Activated CD8-positive, alpha-beta memory T cell treated with anti-CD3 and anti-CD28 coated beads for 4 hours (primary cell): ENCODE data around the gene LSM6.

Source experiments
- DNase-seq, 2 donors: peaks; one replicate each; pipeline ENCODE4 v3.0.0-alpha.2; 2020; ENCODE audit warnings: low read depth in 2 of 2

LSM6 gene

GRCh38 chr4:146175541-146176453 is at the start of gene LSM6:
Gene LSM6 (plus strand): TSS chr4:146175718. CDS start chr4:146182922, 7,204 bp downstream.
- peak; percentile 61 to 69 for DNase-seq

GRCh38 chr4:146132445-146132844 is 43.1 kb upstream of the LSM6 start:
- no peak for DNase-seq

DNA sequence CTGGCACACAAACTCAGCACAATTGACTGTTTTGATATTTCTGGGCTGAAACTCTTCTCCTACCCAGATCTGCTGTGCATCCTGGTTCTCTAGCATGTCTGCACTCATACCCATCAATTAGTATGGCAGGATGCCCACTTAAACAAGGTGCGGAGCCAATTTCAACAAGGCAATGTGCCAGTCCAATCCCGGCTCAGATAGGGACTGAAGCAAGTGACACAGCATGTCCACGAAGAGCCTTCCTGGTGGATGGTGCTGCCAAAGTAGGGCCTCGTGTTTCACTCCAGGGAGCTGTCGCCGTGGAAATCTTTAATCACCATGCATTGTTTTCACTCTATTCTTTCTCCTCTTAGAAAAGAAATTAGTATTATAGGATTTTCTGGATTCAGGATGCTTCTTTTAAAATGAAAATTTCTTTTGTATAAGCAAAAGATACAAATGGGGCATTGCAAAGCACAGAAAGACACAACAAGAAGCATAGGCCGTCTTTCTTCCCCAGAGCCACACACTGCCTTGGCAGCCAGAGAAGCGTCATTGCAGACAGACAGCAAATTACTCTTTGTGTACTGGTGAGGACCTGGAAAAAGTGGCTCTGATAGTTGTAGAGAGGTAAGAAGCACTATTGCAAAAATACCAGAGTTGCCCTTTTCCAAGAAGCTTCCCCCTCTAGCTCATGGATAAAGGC is 40.6 kb upstream of the LSM6 start:
- no peak for DNase-seq

GRCh38 chr4:146135941-146136340 is 39.6 kb upstream of the LSM6 start:
- DNase-seq, result no peak

DNA sequence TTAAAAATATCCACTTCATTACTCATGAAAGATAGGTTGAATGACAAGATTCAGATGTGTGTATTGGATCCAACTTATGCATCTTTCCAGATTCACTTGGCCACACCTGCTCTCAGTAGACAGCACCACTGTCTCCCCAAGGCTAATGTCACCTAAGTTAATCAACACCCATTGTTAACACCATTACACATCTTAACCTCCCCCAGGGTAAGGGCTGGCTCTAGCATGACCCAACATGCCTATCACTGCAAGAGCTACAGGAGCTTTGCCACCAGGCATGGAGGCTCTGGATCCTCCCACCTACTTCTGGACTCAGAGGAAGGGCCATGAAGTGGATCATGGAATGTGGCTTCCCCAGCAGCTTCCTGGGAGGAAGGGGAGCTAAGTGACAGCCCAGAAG is 32.8 kb upstream of the LSM6 start:
- no peak for DNase-seq

- no peak for DNase-seq
These were observed 31.6 kb upstream of the LSM6 start for GRCh38 chr4:146143888-146144287.

- DNase-seq, result no peak
These were observed 28.6 kb upstream of the LSM6 start for GRCh38 chr4:146146918-146147317.

DNA sequence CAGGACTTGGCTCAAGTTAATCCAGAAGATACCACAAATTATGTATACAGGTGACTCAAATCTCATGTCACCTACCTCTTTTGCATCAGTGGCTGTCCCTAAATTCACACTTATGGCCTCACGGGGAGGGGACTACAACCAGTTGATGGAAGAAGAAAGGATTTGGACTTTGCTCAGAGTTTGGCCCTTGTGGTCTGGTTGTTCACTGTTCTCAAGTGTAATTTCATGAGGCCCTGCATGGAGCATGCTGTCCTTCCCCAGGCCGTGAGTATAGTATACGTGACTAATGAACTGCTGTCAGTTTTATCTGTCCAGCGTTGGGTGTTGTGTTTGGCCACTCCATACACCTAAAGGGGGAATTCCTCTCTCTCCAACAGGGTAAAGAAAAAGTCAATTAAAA is 27.5 kb upstream of the LSM6 start:
- no peak for DNase-seq

DNA sequence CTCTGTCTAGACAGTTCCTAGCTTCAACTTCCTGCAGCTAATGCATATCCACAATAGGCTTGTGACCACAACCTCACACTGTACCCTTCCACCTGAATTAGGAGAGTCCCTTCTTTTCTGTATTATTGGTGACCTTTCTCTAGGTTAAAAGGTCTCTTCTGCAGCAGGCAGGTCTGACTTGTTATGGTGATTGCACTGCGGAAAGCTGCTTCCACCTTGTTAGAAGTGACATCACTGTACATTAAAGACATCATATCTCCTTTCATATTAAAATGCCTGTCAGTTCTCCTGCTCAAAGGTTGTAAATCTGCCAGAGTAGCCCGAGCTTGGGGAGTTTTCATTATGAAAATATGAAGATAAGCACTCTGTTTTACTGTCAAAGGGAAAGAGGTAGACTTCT is 21.5 kb upstream of the LSM6 start:
- DNase-seq, result no peak

DNA sequence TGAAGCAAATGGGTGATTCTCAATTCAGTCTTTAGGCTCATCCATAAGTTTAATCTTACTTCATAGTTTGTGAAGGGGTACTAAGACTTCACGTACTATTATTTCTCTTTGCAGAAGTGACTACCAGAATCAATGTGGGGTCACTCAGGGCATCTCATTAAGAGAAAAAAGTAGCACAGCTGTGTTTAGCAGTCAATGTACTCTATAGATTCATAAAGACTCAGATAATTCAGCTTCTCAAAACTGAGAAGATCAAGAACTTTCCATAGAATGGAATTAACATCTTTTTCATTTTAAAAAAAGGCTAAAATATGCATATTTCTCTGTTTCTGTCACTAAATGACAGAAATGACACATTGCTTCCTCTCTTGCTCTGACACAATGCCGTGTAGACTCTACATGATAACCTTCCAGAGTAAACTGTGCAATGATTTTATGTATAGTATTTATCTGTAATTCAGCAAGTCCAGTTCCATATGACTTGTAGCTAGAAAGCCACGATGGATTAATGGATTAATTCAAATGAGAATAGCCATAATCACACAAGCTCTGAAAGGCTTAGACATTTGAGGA is 20.3 kb upstream of the LSM6 start:
- DNase-seq, result no peak

DNA sequence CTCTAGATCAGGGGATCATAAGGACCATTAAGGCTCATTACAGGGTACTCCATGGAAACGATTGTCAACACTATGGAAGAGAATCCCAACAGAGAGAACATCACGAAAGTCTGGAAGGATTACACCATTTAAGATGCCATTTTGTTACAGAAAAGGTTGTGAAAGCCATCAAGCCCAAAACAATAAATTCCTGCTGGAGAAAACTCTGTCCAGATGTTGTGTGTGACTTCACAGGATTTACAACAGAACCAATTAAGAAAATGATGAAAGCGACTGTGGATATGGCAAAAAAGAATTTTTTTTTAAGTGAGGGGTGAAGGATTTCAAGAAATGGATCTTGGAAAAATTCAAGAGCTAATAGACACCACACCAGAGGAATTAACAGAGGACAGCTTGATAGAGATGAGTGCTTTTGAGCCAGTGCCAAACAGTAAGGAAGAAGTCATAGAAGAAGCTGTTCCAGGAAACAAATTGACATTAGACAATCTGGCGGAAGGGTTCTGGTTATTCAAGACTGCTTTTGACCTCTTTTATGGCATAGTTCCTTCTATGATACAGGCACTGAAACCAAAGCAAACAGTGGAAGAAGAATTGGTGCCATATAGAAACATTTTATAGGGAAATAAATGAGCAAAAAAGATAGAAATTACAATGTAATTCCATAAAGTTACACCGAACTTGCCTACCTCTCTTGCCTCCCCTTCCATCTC is 17.3 kb upstream of the LSM6 start:
- DNase-seq, result no peak

GRCh38 chr4:146159384-146160058 is 16.0 kb upstream of the LSM6 start:
- no peak for DNase-seq

- no peak for DNase-seq
These were observed 14.3 kb upstream of the LSM6 start for GRCh38 chr4:146161243-146161642.

- no peak for DNase-seq
These were observed 10.3 kb upstream of the LSM6 start for GRCh38 chr4:146165221-146165620.

- no peak for DNase-seq
These were observed 9.7 kb upstream of the LSM6 start for GRCh38 chr4:146165840-146166239.

- no peak for DNase-seq
These were observed 5.4 kb upstream of the LSM6 start for GRCh38 chr4:146170149-146170548.

DNA sequence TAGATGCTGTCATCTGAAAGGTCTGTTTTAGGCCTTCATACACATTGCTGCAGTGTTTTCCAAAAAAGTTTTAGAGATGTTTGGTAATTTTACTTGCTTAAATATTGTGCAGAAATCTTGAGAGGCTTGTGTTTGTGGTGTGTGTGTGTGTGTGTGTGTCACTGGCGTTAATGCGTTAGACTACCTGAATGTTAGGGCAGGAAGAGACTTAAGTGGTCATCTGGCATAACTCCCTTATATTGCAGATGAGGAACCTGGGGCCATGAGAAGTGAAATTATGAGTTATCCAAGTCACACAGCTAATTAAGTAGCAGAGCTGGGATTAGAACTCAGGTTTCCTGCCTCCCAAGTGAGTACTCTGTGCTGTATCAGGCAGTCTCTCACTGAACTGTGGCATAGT is 1.4 kb downstream of the LSM6 start:
- no peak for DNase-seq

GRCh38 chr4:146178126-146178525 is 2.6 kb downstream of the LSM6 start:
- DNase-seq, result no peak

- DNase-seq, result no peak
These were observed 4.4 kb downstream of the LSM6 start for GRCh38 chr4:146179784-146180370.

DNA sequence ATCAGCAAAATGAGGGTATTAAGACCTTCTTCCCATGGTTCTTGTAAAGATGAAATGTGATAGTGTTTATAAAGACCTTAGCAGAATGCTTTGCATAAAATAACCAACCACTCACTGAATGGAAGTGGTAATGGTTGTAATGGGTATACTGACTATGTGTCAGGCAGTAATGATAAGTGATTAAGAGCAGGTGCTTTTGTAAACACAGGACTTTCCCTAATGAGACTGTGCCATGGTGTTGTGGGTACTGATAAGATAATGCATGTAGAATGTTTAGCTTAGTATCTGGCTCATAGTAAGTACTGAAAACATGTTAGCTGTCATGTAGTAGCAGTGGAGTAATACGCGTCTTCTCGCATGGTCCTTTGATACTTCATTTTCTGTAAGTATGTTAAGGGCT is 6.9 kb downstream of the LSM6 start:
- DNase-seq, result no peak

DNA sequence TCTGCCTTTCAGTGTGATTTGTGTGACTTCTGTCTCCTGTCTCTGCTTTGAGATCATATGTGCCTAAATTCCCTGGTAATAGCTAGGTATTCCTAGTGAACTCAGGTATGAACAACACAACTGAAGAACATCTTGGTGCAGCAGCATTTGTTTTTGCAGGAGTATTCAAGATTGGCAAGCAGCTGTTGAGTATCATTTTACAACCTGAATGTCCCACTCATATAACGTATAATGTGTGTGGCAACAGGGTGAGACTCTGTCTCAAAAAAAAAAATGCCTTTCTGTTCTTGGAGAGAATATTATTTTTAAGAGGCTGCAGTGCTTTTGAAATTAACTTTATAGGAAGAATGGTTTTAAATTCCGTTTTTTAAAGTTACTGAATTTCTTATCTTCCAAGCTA is 7.7 kb downstream of the LSM6 start:
- no peak for DNase-seq
